HG03565 (cell line): Measurements from ENCODE around the gene NECTIN1.

Source experiments
- ATAC-seq: cut with Tn5 transposase; IDR thresholded peaks from one replicate; pipeline ENCODE4 v1.9.1; 2021; ENCODE audit warnings: mild to moderate bottlenecking, moderate library complexity; ENCODE audit not compliant: unreplicated experiment

Gene NECTIN1

GRCh38 chr11:119624102-119624615 is 104.8 kb downstream of the NECTIN1 start:
- no peak for ATAC-seq

- ATAC-seq: no peak
Measured at GRCh38 chr11:119623682-119624081, 105.3 kb downstream of the NECTIN1 start.

GRCh38 chr11:119622454-119623143 is 106.4 kb downstream of the NECTIN1 start:
- no peak for ATAC-seq

- no peak for ATAC-seq
Measured at GRCh38 chr11:119619665-119620064, 109.3 kb downstream of the NECTIN1 start.

- ATAC-seq: no peak
Measured at GRCh38 chr11:119618208-119618909, 110.6 kb downstream of the NECTIN1 start.

GRCh38 chr11:119617340-119617713 is 111.7 kb downstream of the NECTIN1 start:
- ATAC-seq: no peak

GRCh38 chr11:119616586-119617339 is 112.2 kb downstream of the NECTIN1 start:
- no peak for ATAC-seq

GRCh38 chr11:119615882-119616196 is 113.2 kb downstream of the NECTIN1 start:
- ATAC-seq: no peak

GRCh38 chr11:119615003-119615881 is 113.8 kb downstream of the NECTIN1 start:
- no peak for ATAC-seq

GRCh38 chr11:119614222-119615002 is 114.6 kb downstream of the NECTIN1 start:
- ATAC-seq: no peak

- ATAC-seq: no peak
Measured at GRCh38 chr11:119612814-119613213, 116.2 kb downstream of the NECTIN1 start.

- ATAC-seq: no peak
Measured at GRCh38 chr11:119610836-119611426, 118.1 kb downstream of the NECTIN1 start.

- no peak for ATAC-seq
Measured at GRCh38 chr11:119608781-119609180, 120.2 kb downstream of the NECTIN1 start.

- ATAC-seq: no peak
Measured at GRCh38 chr11:119608201-119608600, 120.8 kb downstream of the NECTIN1 start.

- ATAC-seq: no peak
Measured at GRCh38 chr11:119607726-119608125, 121.3 kb downstream of the NECTIN1 start.

GRCh38 chr11:119605137-119605665 is 123.8 kb downstream of the NECTIN1 start:
- ATAC-seq: no peak

- ATAC-seq: no peak
Measured at GRCh38 chr11:119602745-119603373, 126.1 kb downstream of the NECTIN1 start.

- no peak for ATAC-seq
Measured at GRCh38 chr11:119599864-119600541, 129.0 kb downstream of the NECTIN1 start.
